Neutrophil (primary cell): ENCODE data around the gene CREB3L2.

Source experiments
- H3K27ac ChIP-seq: fragments of 200-600 bp; sonication (generic); 2 replicates; pipeline ENCODE4 v1.5.1; 2016; ENCODE audit warnings: mild to moderate bottlenecking, moderate library complexity
- H3K27me3 ChIP-seq: fragments of 200-600 bp; sonication (generic); 2 replicates; pipeline ENCODE4 v1.6.0; 2016; ENCODE audit warnings: mild to moderate bottlenecking
- H3K36me3 ChIP-seq: fragments of 200-600 bp; sonication (generic); 2 replicates; pipeline ENCODE4 v1.5.1; 2017
- H3K4me1 ChIP-seq, 2 experiments: fragments of 200-600 bp in 1 of 2; sonication (generic) in 1 of 2; 1 replicate in 1 of 2; 2 replicates in 1 of 2; pipeline versions ENCODE4 v1.5.1 to v1.6.1; 2013 to 2016; ENCODE audit warnings: low read depth in 1 of 2, low read length in 1 of 2, mild to moderate bottlenecking in 1 of 2, moderate library complexity in 1 of 2; ENCODE audit not compliant: control insufficient read depth in 1 of 2, insufficient read depth in 1 of 2
- H3K4me3 ChIP-seq, 2 experiments: fragments of 200-600 bp in 1 of 2; sonication (generic) in 1 of 2; 1 replicate in 1 of 2; 2 replicates in 1 of 2; pipeline ENCODE4 v1.5.1; 2013 to 2016; ENCODE audit warnings: low read depth in 1 of 2, low read length in 1 of 2, mild to moderate bottlenecking in 1 of 2, moderate library complexity in 1 of 2
- H3K9me3 ChIP-seq: fragments of 200-600 bp; sonication (generic); 2 replicates; pipeline ENCODE4 v1.5.1; 2016
- CTCF ChIP-seq: fragments of 200-600 bp; sonication (generic); IDR thresholded peaks from 2 replicates; pipeline ENCODE4 v1.5.1; 2016; ENCODE audit warnings: antibody characterized with exemption

CREB3L2 gene

GRCh38 chr7:137964824-137965545 is 36.9 kb downstream of the CREB3L2 start:
- TF ChIP-seq CTCF = no peak
- Histone ChIP-seq H3K27ac (no peak overlapping the region), H3K27me3 (no peaks in the 10 kb centered on the region), H3K4me3 (no peak overlapping the region), H3K4me1 (peaks cover 3 to 10% of the 10 kb centered on the region in 2 experiments), H3K9me3 (no peaks in the 10 kb centered on the region), H3K36me3 (no peaks in the 10 kb centered on the region)

GRCh38 chr7:137962875-137963507 is 38.9 kb downstream of the CREB3L2 start:
- Histone ChIP-seq H3K4me1 (peaks cover 3 to 18% of the 10 kb centered on the region in 2 experiments), H3K27me3 (no peaks in the 10 kb centered on the region), H3K4me3 (no peak overlapping the region), H3K9me3 (no peaks in the 10 kb centered on the region), H3K36me3 (no peaks in the 10 kb centered on the region), H3K27ac (no peak overlapping the region)
- no peak for TF ChIP-seq CTCF

GRCh38 chr7:137962491-137962874 is 39.4 kb downstream of the CREB3L2 start:
- no peaks in the 10 kb centered on the region for H3K9me3 ChIP-seq
- no peak for TF ChIP-seq CTCF
- no peak overlapping the region for H3K27ac ChIP-seq
- peaks cover 3 to 18% of the 10 kb centered on the region in 2 experiments for H3K4me1 ChIP-seq
- no peaks in the 10 kb centered on the region for H3K36me3 ChIP-seq
- no peaks in the 10 kb centered on the region for H3K27me3 ChIP-seq
- no peak overlapping the region for H3K4me3 ChIP-seq

GRCh38 chr7:137961200-137962177 is 40.4 kb downstream of the CREB3L2 start:
- no peak for TF ChIP-seq CTCF
- H3K27ac ChIP-seq = no peak overlapping the region
- H3K4me1 ChIP-seq = peaks cover 3 to 18% of the 10 kb centered on the region in 2 experiments
- no peaks in the 10 kb centered on the region for H3K36me3 ChIP-seq
- H3K9me3 ChIP-seq = no peaks in the 10 kb centered on the region
- no peaks in the 10 kb centered on the region for H3K27me3 ChIP-seq
- no peak overlapping the region for H3K4me3 ChIP-seq

- no peak for TF ChIP-seq CTCF
- Histone ChIP-seq H3K4me3 (no peak overlapping the region), H3K9me3 (no peaks in the 10 kb centered on the region), H3K27ac (no peak overlapping the region), H3K4me1 (peaks cover 3 to 18% of the 10 kb centered on the region in 2 experiments), H3K36me3 (no peaks in the 10 kb centered on the region), H3K27me3 (no peaks in the 10 kb centered on the region)
Observed at GRCh38 chr7:137960020-137960419, 41.9 kb downstream of the CREB3L2 start.
